Measurements from ENCODE around the gene TEKTIP1.

Gene TEKTIP1

GRCh38 chr19:3576696-3577443 lies 37.9 kb downstream of the TEKTIP1 start:
- TF ChIP-seq TAF1 (IDR thresholded peaks at IDR 0.05; ENCODE audit: low read depth) (no peak), REST (IDR thresholded peaks at IDR 0.05; ENCODE audit: low read depth) (no peak), ZBTB7A (IDR thresholded peaks at IDR 0.05; ENCODE audit: low read depth) (no peak), NFIC (IDR thresholded peaks at IDR 0.05) (no peak), YY1 (IDR thresholded peaks at IDR 0.05; ENCODE audit: low read depth) (no peak), EP300 (IDR thresholded peaks at IDR 0.05; ENCODE audit: borderline replicate concordance) (no peak), RAD21 (IDR thresholded peaks at IDR 0.05; ENCODE audit: low read depth) (no peak), USF1 (IDR thresholded peaks at IDR 0.05) (no peak), CREB1 (IDR thresholded peaks at IDR 0.05; ENCODE audit: low read depth) (no peak), MAX (IDR thresholded peaks at IDR 0.05) (no peak), TEAD4 (IDR thresholded peaks at IDR 0.05) (no peak)

- TF ChIP-seq CREB1 (IDR thresholded peaks at IDR 0.05; ENCODE audit: low read depth) = no peak
- TF ChIP-seq FOXM1 (IDR thresholded peaks at IDR 0.05; ENCODE audit: borderline replicate concordance, low read depth) = no peak
- TF ChIP-seq YY1 (IDR thresholded peaks at IDR 0.05; ENCODE audit: low read depth) = no peak
- no peak for TF ChIP-seq TAF1 (IDR thresholded peaks at IDR 0.05; ENCODE audit: low read depth)
Measured at GRCh38 chr19:3577723-3578344, 38.9 kb downstream of the TEKTIP1 start.

GRCh38 chr19:3578390-3578789 lies 39.4 kb downstream of the TEKTIP1 start:
- no peak for TF ChIP-seq EP300 (IDR thresholded peaks at IDR 0.05; ENCODE audit: borderline replicate concordance)
- no peak for TF ChIP-seq MAX (IDR thresholded peaks at IDR 0.05)
- no peak for TF ChIP-seq YY1 (IDR thresholded peaks at IDR 0.05; ENCODE audit: low read depth)
- no peak for TF ChIP-seq EGR1 (IDR thresholded peaks at IDR 0.05)
- no peak for TF ChIP-seq USF1 (IDR thresholded peaks at IDR 0.05)
- TF ChIP-seq TEAD4 (IDR thresholded peaks at IDR 0.05) = no peak
- TF ChIP-seq FOXM1 (IDR thresholded peaks at IDR 0.05; ENCODE audit: borderline replicate concordance, low read depth) = no peak
- TF ChIP-seq CREB1 (IDR thresholded peaks at IDR 0.05; ENCODE audit: low read depth) = no peak
- TF ChIP-seq NFIC (IDR thresholded peaks at IDR 0.05) = no peak
- TF ChIP-seq ZBTB7A (IDR thresholded peaks at IDR 0.05; ENCODE audit: low read depth) = no peak
- no peak for TF ChIP-seq CEBPB (IDR thresholded peaks at IDR 0.05)
- no peak for TF ChIP-seq TCF12 (IDR thresholded peaks at IDR 0.05; ENCODE audit: low read depth)
- TF ChIP-seq TAF1 (IDR thresholded peaks at IDR 0.05; ENCODE audit: low read depth) = no peak
- no peak for TF ChIP-seq REST (IDR thresholded peaks at IDR 0.05; ENCODE audit: low read depth)
- TF ChIP-seq RAD21 (IDR thresholded peaks at IDR 0.05; ENCODE audit: low read depth) = no peak

GRCh38 chr19:3580156-3580934 lies 41.4 kb downstream of the TEKTIP1 start:
- TF ChIP-seq YY1 (IDR thresholded peaks at IDR 0.05; ENCODE audit: low read depth) (no peak), USF1 (IDR thresholded peaks at IDR 0.05) (no peak), MAX (IDR thresholded peaks at IDR 0.05) (no peak)

Data from Ishikawa (cell line).